A549 (cell line): ENCODE measurements around the gene TMSB4X. TPM values are rescaled to one million over a fixed set of nuclear protein-coding genes. Genes with fewer than 3 reads are reported as not detected.
"Not testable (repeated sequence)": the region's sequence is repeated elsewhere in the genome, so short reads cannot be mapped to it uniquely, and the experiment has no call there.

Experiments used
- ATAC-seq, 2 experiments: fragments of 200-7000 bp in 1 of 2; fragments of >200 bp in 1 of 2; cut with Nextera tagmentation in 1 of 2; cut with Tn5 transposase in 1 of 2; 3 replicates each; pipeline versions ENCODE4 v1.8.0 to v1.9.1; 2018 to 2020; ENCODE audit warnings: mild to moderate bottlenecking in 1 of 2, moderate library complexity in 1 of 2
- CTCF ChIA-PET: fragments of 300-600 bp; sonication (Branson Sonifier 250); formaldehyde crosslinking; extraction: SDS; loops from one replicate; lab custom pipeline; 2021; ENCODE audit warnings: antibody characterized with exemption, inconsistent platforms; lab: Yijun Ruan, JAX
- POLR2A ChIA-PET: fragments of 350-600 bp; formaldehyde crosslinking; extraction: SDS; loops from one replicate; lab custom pipeline; 2021; ENCODE audit warnings: antibody characterized with exemption, inconsistent platforms; lab: Yijun Ruan, JAX
- DNase-seq, 2 experiments: peaks; one replicate each; pipeline versions ENCODE4 v3.0.0 to v3.0.0-alpha.2; 2011 to 2016; ENCODE audit warnings: low read depth in 1 of 2, low spot score in 1 of 2
- FAIRE-seq: peaks from 2 replicates; lab custom pipeline; 2011; peaks lifted over from hg19 to GRCh38; lab: Jason Lieb, UNC
- H3K27ac ChIP-seq, 2 experiments: fragments of >200 bp; sonication (Bioruptor Twin); formaldehyde crosslinking; 3 replicates each; pipeline ENCODE4 v1.5.1; 2016 to 2017
- H3K4me1 ChIP-seq: fragments of >200 bp; sonication (Bioruptor Twin); formaldehyde crosslinking; 3 replicates; pipeline ENCODE4 v1.6.1; 2016
- H3K4me2 ChIP-seq: fragments of >200 bp; sonication (Bioruptor Twin); formaldehyde crosslinking; 3 replicates; pipeline ENCODE4 v1.6.1; 2016
- H3K4me3 ChIP-seq: fragments of >200 bp; sonication (Bioruptor Twin); formaldehyde crosslinking; 3 replicates; pipeline ENCODE4 v1.5.1; 2016
- H3K9me3 ChIP-seq: fragments of >200 bp; sonication (Bioruptor Twin); formaldehyde crosslinking; 3 replicates; pipeline ENCODE4 v1.6.1; 2016
- BCL3 ChIP-seq: fragments of >200 bp; sonication (Bioruptor Twin); formaldehyde crosslinking; IDR thresholded peaks from 3 replicates; pipeline ENCODE4 v1.6.1; 2016
- BHLHE40 ChIP-seq: IDR thresholded peaks from 2 replicates; pipeline ENCODE4 v1.6.1; 2012; ENCODE audit warnings: low read depth, low read length, inconsistent platforms
- CTCF ChIP-seq: fragments of >200 bp; sonication (Bioruptor Twin); formaldehyde crosslinking; IDR thresholded peaks from 3 replicates; pipeline ENCODE4 v1.5.1; 2016
- FOSB ChIP-seq: fragments of 250-450 bp; sonication (Bioruptor Pico); IDR thresholded peaks from 2 replicates; pipeline ENCODE4 v1.5.0; 2020; ENCODE audit warnings: mild to moderate bottlenecking, moderate library complexity
- GATA3 ChIP-seq: IDR thresholded peaks from 2 replicates; pipeline ENCODE4 v1.6.1; 2012; ENCODE audit warnings: borderline replicate concordance
- HMGXB4 ChIP-seq: fragments of 250-450 bp; sonication (Bioruptor Pico); IDR thresholded peaks from 2 replicates; pipeline ENCODE4 v1.5.0; 2021; ENCODE audit warnings: mild to moderate bottlenecking, moderate library complexity, borderline replicate concordance
- HOXA7 ChIP-seq: fragments of 250-450 bp; sonication (Bioruptor Pico); IDR thresholded peaks from 2 replicates; pipeline ENCODE4 v1.5.0; 2020; ENCODE audit warnings: mild to moderate bottlenecking, moderate library complexity
- HOXB5 ChIP-seq: fragments of 250-450 bp; sonication (Bioruptor Pico); IDR thresholded peaks from 2 replicates; pipeline ENCODE4 v1.5.0; 2020; ENCODE audit warnings: mild to moderate bottlenecking, moderate library complexity
- JUN ChIP-seq, 2 experiments: fragments of >200 bp; sonication (Bioruptor Twin); formaldehyde crosslinking; IDR thresholded peaks; 2 replicates in 1 of 2; 3 replicates in 1 of 2; pipeline ENCODE4 v1.6.1; 2016 to 2017
- MAX ChIP-seq: IDR thresholded peaks from 2 replicates; pipeline ENCODE4 v1.6.1; 2012
- MAZ ChIP-seq: fragments of 150-350 bp; IDR thresholded peaks from 2 replicates; pipeline ENCODE4 v1.6.1; 2014; ENCODE audit warnings: antibody characterized with exemption, low read depth, low read length, borderline replicate concordance
- SMC3 ChIP-seq: fragments of >200 bp; sonication (Bioruptor Twin); formaldehyde crosslinking; IDR thresholded peaks from 3 replicates; pipeline ENCODE4 v1.6.1; 2018; ENCODE audit warnings: inconsistent platforms
- TFCP2L1 ChIP-seq: fragments of 250-450 bp; sonication (Bioruptor Pico); IDR thresholded peaks from 2 replicates; pipeline ENCODE4 v1.5.0; 2021; ENCODE audit warnings: mild to moderate bottlenecking
- WGBS: methylation state at CpG from one replicate; pipeline ENCODE4 v1.1.6; 2017; ENCODE audit errors: missing lambda C conversion rate; 5-methylcytosine and 5-hydroxymethylcytosine counted together
- polyA plus RNA-seq, 4 experiments: library from polyadenylated mRNA; depleted of rRNA in 3 of 4; stranded (reverse); fragments of >200 nt; fragmentation: RNase III in 1 of 4; extraction: RNeasy Plus Mini Kit Qiagen cat#74134 plus additional on column Dnase treatment in 1 of 4; gene quantifications; 2 replicates in 3 of 4; 3 replicates in 1 of 4; pipeline ENCODE4 v1.2.3, GENCODE V29; 2011 to 2017

Gene TMSB4X
- polyA plus RNA-seq, 2 of the 4 experiments (the other 2 are of a cell fraction): 3,130 to 7,447 TPM

GRCh38 chrX:12975670-12975965 lies 708 bp downstream of the TMSB4X start:
- no peaks in the 10 kb centered on the region for H3K9me3 ChIP-seq
- peak overlapping the region; percentile 94 for H3K4me3 ChIP-seq
- H3K4me2 ChIP-seq: peak overlapping the region; percentile 91; the same call in 2 of the 3 replicates
- ATAC-seq (no peak), FAIRE-seq (no peak), DNase-seq (no peak)
- H3K27ac ChIP-seq: peak overlapping the region; percentile 97 to 99
- TF ChIP-seq BHLHE40 (no peak), MAZ (no peak), HMGXB4 (CRISPR knock-in tag) (0 out of 2 replicates have a peak, but pooled peaks have one; percentile 1)
- under 1% methylated on average over 26 of the region's 26 CpGs for WGBS
- POLR2A ChIA-PET: interaction anchor here (0.6 to 2.9 kb wide), 22 partner anchors 20 to 777 kb away, joined by 3 to 18 read pairs (median 4); no protein-coding TSS in a partner anchor
- peaks cover 37% of the 10 kb centered on the region for H3K4me1 ChIP-seq
- CTCF ChIA-PET: interaction anchor here (1.2 to 1.8 kb wide), 4 partner anchors 25 to 512 kb away, joined by 3 to 7 read pairs (median 5); no protein-coding TSS in a partner anchor

- DNase-seq: peak; percentile 55 to 70
- FAIRE-seq: no peak
- Histone ChIP-seq H3K4me3 (peak overlapping the region; percentile 94), H3K4me2 (peak overlapping the region; percentile 91), H3K4me1 (peaks cover 33% of the 10 kb centered on the region), H3K27ac (peak overlapping the region; percentile 97 to 99), H3K9me3 (no peaks in the 10 kb centered on the region)
- ChIA-PET POLR2A (interaction anchor here (0.6 to 2.9 kb wide), 19 partner anchors 20 to 777 kb away, joined by 3 to 18 read pairs (median 4); no protein-coding TSS in a partner anchor), CTCF (interaction anchor here (1.2 to 1.8 kb wide), 4 partner anchors 26 to 512 kb away, joined by 3 to 7 read pairs (median 5); no protein-coding TSS in a partner anchor)
- peak; percentile 46; the same call in 1 of the 2 replicates for TF ChIP-seq HOXB5 (CRISPR knock-in tag)
- peak; percentile 29; the same call in 1 of the 2 replicates for TF ChIP-seq GATA3
- no peak for TF ChIP-seq SMC3
- no peak for TF ChIP-seq CTCF
- peak; percentile 16 to 27; a peak in 3 of 6 replicates for ATAC-seq
- WGBS: 3% methylated on average over 31 of the region's 34 CpGs
These were observed 1.2 kb downstream of the TMSB4X start for GRCh38 chrX:12975991-12976558.

- peak overlapping the region; percentile 94 for H3K4me3 ChIP-seq
- H3K9me3 ChIP-seq, ATAC-seq: not testable (repeated sequence)
- peak; percentile 97 for FAIRE-seq
- peak overlapping the region; percentile 97 to 99 for H3K27ac ChIP-seq
- TF ChIP-seq HOXA7: peak; percentile 79; the same call in 1 of the 2 replicates
- TF ChIP-seq TFCP2L1 (CRISPR knock-in tag): peak; percentile 58; the same call in 1 of the 2 replicates
- TF ChIP-seq JUN (IDR thresholded peaks at IDR 0.05): peak in 1 of 2 experiments; percentile 53; a peak in 3 of 5 replicates
- TF ChIP-seq FOSB: peak; percentile 33; the same call in 1 of the 2 replicates
- TF ChIP-seq BCL3: 0 out of 3 replicates have a peak, but pooled peaks have one; percentile 16
- peak; percentile 27 for TF ChIP-seq MAX
- TF ChIP-seq, all 56 proteins: peak for 6; not testable (repeated sequence) for 50
- Histone ChIP-seq H3K4me1 (peaks cover 30% of the 10 kb centered on the region), H3K4me2 (peak overlapping the region; percentile 91)
- POLR2A ChIA-PET: interaction anchor here (0.6 to 2.9 kb wide), 20 partner anchors 9 to 512 kb away, joined by 3 to 39 read pairs (median 4); no protein-coding TSS in a partner anchor
- peak in 1 of 2 experiments; percentile 28 for DNase-seq
- 2% methylated on average over 12 of the region's 12 CpGs for WGBS
- CTCF ChIA-PET: interaction anchor here (0.7 to 4.1 kb wide), 6 partner anchors 26 to 511 kb away, joined by 3 to 14 read pairs (median 8); no protein-coding TSS in a partner anchor
These were observed 2.2 kb downstream of the TMSB4X start for GRCh38 chrX:12976819-12977732.
